Cardiac muscle cell (in vitro differentiated cells and primary cell): ENCODE results near the gene PIP4K2C. TPM values are rescaled to one million over a fixed set of nuclear protein-coding genes. Genes with fewer than 3 reads are reported as not detected.

Experiments used
- DNase-seq, 2 donors: peaks; one replicate each; pipeline versions ENCODE4 v3.0.0 to v3.0.0-alpha.2; 2010 to 2017; ENCODE audit warnings: low read depth in 1 of 2, low spot score in 1 of 2
- H3K27ac ChIP-seq: fragments of 200-600 bp; sonication (generic); 2 replicates; pipeline ENCODE4 v1.5.1; 2016
- H3K27me3 ChIP-seq: fragments of 200-600 bp; sonication (generic); 2 replicates; pipeline ENCODE4 v1.6.0; 2016; ENCODE audit warnings: control low read depth
- H3K36me3 ChIP-seq: fragments of 200-600 bp; sonication (generic); 2 replicates; pipeline ENCODE4 v1.5.1; 2016; ENCODE audit warnings: control low read depth
- H3K4me1 ChIP-seq: fragments of 200-600 bp; sonication (generic); 2 replicates; pipeline ENCODE4 v1.8.1; 2017; ENCODE audit warnings: low read depth, mild to moderate bottlenecking, mixed run types
- H3K4me3 ChIP-seq: fragments of 200-600 bp; sonication (generic); 2 replicates; pipeline ENCODE4 v1.5.1; 2016; ENCODE audit warnings: mild to moderate bottlenecking
- H3K9me3 ChIP-seq: fragments of 200-600 bp; sonication (generic); 2 replicates; pipeline ENCODE4 v1.5.1; 2017; ENCODE audit warnings: low read depth, mild to moderate bottlenecking, control low read depth
- CTCF ChIP-seq: IDR thresholded peaks from 2 replicates; pipeline ENCODE4 v1.5.1; 2012; ENCODE audit warnings: low read depth, mild to moderate bottlenecking, low read length
- polyA plus RNA-seq: library from polyadenylated mRNA; unstranded; fragments of >200 nt; fragmentation: Nextera tagmentation; extraction: Ambion mirVana; gene quantifications from 2 replicates; pipeline ENCODE4 v1.2.1, GENCODE V29; 2016
- total RNA-seq: library from RNA; depleted of rRNA; stranded (reverse); fragments of >200 nt; gene quantifications from 2 replicates; pipeline ENCODE4 v1.2.3, GENCODE V29; 2016

PIP4K2C gene
- total and polyA plus RNA-seq, 2 experiments from 2014 or later = 15.1 to 25.5 TPM

GRCh38 chr12:57547288-57548012 lies 43.5 kb upstream of the PIP4K2C start:
- no peak for DNase-seq
- Histone ChIP-seq H3K27me3 (peaks cover 45% of the 10 kb centered on the region), H3K36me3 (no peaks in the 10 kb centered on the region), H3K9me3 (no peaks in the 10 kb centered on the region), H3K4me1 (no peaks in the 10 kb centered on the region), H3K27ac (no peak overlapping the region), H3K4me3 (peak overlapping the region; percentile 97)
- no peak for TF ChIP-seq CTCF

GRCh38 chr12:57548013-57548315 lies 43.0 kb upstream of the PIP4K2C start:
- no peak for DNase-seq
- Histone ChIP-seq H3K9me3 (no peaks in the 10 kb centered on the region), H3K36me3 (no peaks in the 10 kb centered on the region), H3K4me1 (no peaks in the 10 kb centered on the region), H3K27ac (no peak overlapping the region), H3K27me3 (peaks cover 47% of the 10 kb centered on the region), H3K4me3 (no peak overlapping the region)
- TF ChIP-seq CTCF = no peak

- Histone ChIP-seq H3K36me3 (no peaks in the 10 kb centered on the region), H3K27ac (no peak overlapping the region), H3K27me3 (peaks cover 50% of the 10 kb centered on the region), H3K4me3 (no peak overlapping the region), H3K4me1 (no peaks in the 10 kb centered on the region), H3K9me3 (no peaks in the 10 kb centered on the region)
- DNase-seq = no peak
- no peak for TF ChIP-seq CTCF
These were observed 42.5 kb upstream of the PIP4K2C start for GRCh38 chr12:57548488-57548887.

GRCh38 chr12:57549203-57549908 lies 41.6 kb upstream of the PIP4K2C start:
- Histone ChIP-seq H3K9me3 (no peaks in the 10 kb centered on the region), H3K27me3 (peaks cover 50% of the 10 kb centered on the region), H3K4me1 (peaks cover 6% of the 10 kb centered on the region), H3K36me3 (no peaks in the 10 kb centered on the region), H3K27ac (no peak overlapping the region), H3K4me3 (peak overlapping the region; percentile 25)
- TF ChIP-seq CTCF = no peak
- DNase-seq = no peak

DNA sequence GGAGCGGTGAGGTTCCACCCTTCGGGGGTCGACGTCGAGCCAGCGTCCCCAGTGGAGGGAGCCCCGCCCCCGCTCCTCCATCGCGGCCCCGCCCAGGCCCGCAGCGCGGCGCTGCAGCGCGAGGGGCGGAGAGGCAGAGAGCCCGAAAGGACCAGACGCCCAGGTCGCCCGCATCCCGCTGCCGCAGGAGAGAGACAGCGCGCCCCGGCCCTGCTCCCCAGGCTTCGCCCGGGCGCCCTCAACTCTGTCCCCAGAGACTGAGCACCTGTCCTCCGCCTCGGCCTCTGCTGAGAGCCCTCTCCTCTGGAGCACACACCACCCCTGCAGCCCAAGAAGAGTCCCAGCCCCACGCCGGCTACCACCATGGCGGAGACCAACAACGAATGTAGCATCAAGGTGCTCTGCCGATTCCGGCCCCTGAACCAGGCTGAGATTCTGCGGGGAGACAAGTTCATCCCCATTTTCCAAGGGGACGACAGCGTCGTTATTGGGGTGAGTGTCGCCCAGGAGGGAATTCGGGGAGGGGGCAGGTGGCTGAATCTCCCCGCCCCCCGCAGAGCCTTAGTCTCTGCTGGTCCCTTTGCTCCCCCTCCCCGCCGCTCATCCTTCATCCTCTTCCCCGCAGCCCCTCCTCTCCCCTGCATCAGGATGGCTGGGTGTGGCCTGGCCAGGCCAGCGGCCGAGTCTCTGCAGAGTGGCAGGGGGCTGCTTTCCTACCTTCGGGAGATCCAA lies 40.9 kb upstream of the PIP4K2C start, which contains the start of gene KIF5A:
KIF5A (plus strand) TSS at position 136 of the 732 bp plus-strand sequence; CDS start at position 364, 228 bp downstream.
- peak; percentile 10 for TF ChIP-seq CTCF
- Histone ChIP-seq H3K4me1 (peaks cover 6% of the 10 kb centered on the region), H3K27me3 (peaks cover 50% of the 10 kb centered on the region), H3K9me3 (no peaks in the 10 kb centered on the region), H3K27ac (no peak within 1 kb of the TSS), H3K4me3 (peak within 1 kb of the TSS; percentile 25), H3K36me3 (no peaks in the 10 kb centered on the region)
- peak in 1 of 2 donors; percentile 62 for DNase-seq
